Measurements from ENCODE around the gene IFNAR1. TPM values are rescaled to one million over a fixed set of nuclear protein-coding genes. Genes with fewer than 3 reads are reported as not detected.

IFNAR1 gene
- total and polyA plus RNA-seq, 2 donors (not counting 1 experiment from before 2014, with no cell fraction given): 17.5 to 23.1 TPM

- H3K4me1 ChIP-seq (ENCODE audit: control insufficient read depth, extremely low read depth, insufficient read depth, low read length): no peaks in the 10 kb centered on the region
- H3K36me3 ChIP-seq (ENCODE audit: control insufficient read depth, insufficient read depth, low read length): no peaks in the 10 kb centered on the region
- no peaks in the 10 kb centered on the region for H3K27me3 ChIP-seq (ENCODE audit: control insufficient read depth, insufficient read depth, low read length)
- TF ChIP-seq EZH2 (IDR thresholded peaks at IDR 0.05; ENCODE audit: low read length, missing control alignments) (no peak), CTCF (conservative IDR thresholded peaks at IDR 0.05 in 1 of 2, IDR thresholded peaks at IDR 0.05 in 1 of 2; ENCODE audit: low read depth in 1 of 2, low read length in 2 of 2) (no peak)
- H4K20me1 ChIP-seq (ENCODE audit: control insufficient read depth, extremely low read depth, insufficient read depth, low read length): no peaks in the 10 kb centered on the region
- H3K4me3 ChIP-seq (replicated peaks in 1 of 4; ENCODE audit: control extremely low read depth in 1 of 4, insufficient read depth in 1 of 4, low read depth in 3 of 4, low read length in 4 of 4): no peak overlapping the region
- H3K27ac ChIP-seq (ENCODE audit: insufficient read depth, low read length): no peak overlapping the region
- no peak overlapping the region for H3K9ac ChIP-seq (ENCODE audit: insufficient read depth, low read length)
- no peak overlapping the region for H2AFZ ChIP-seq (ENCODE audit: low read length)
- H3K4me2 ChIP-seq (ENCODE audit: extremely low read depth, insufficient read depth, low read length): no peak overlapping the region
- peak in 1 of 2 donors; percentile 17 for DNase-seq (ENCODE audit: low read depth in 2 of 2)
- H3K9me3 ChIP-seq (ENCODE audit: control insufficient read depth, insufficient read depth, low read depth, low read length): no peaks in the 10 kb centered on the region
- no peaks in the 10 kb centered on the region for H3K79me2 ChIP-seq (ENCODE audit: control insufficient read depth, insufficient read depth, low read length)
Observed at GRCh38 chr21:33339918-33340317, 15.1 kb downstream of the IFNAR1 start.

DNA sequence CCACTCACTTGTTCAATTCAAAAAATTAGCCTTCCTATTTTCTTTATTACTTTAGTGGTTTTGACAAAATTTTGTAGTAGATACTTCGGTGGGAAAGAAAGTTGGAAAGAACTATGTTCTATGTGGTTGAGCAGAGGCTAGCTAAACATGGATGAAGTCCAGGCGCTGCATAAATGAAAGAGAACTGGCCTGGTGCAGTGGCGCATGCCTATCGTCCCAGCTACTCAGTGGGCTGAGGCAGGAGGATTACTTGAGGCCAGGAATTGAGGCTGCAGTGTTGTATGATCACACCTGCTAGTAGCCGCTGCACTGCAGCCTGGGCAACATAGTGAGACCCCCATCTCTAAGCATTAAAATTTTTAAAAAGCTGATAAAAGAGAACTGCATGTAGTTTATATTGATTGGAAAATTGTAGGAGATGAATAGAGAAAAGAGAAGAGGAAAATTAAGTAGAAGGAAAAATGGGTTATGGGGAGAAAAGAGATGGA, 21.0 kb downstream of the IFNAR1 start:
- Histone ChIP-seq H4K20me1 (ENCODE audit: control insufficient read depth, extremely low read depth, insufficient read depth, low read length) (no peaks in the 10 kb centered on the region), H3K9ac (ENCODE audit: insufficient read depth, low read length) (no peak overlapping the region), H3K4me2 (ENCODE audit: extremely low read depth, insufficient read depth, low read length) (no peak overlapping the region), H3K4me3 (replicated peaks in 1 of 4; ENCODE audit: control extremely low read depth in 1 of 4, insufficient read depth in 1 of 4, low read depth in 3 of 4, low read length in 4 of 4) (no peak overlapping the region), H3K79me2 (ENCODE audit: control insufficient read depth, insufficient read depth, low read length) (no peaks in the 10 kb centered on the region), H2AFZ (ENCODE audit: low read length) (no peak overlapping the region), H3K27ac (ENCODE audit: insufficient read depth, low read length) (no peak overlapping the region), H3K36me3 (ENCODE audit: control insufficient read depth, insufficient read depth, low read length) (no peaks in the 10 kb centered on the region), H3K9me3 (ENCODE audit: control insufficient read depth, insufficient read depth, low read depth, low read length) (no peaks in the 10 kb centered on the region), H3K4me1 (ENCODE audit: control insufficient read depth, extremely low read depth, insufficient read depth, low read length) (no peaks in the 10 kb centered on the region), H3K27me3 (ENCODE audit: control insufficient read depth, insufficient read depth, low read length) (no peaks in the 10 kb centered on the region)
- no peak for DNase-seq (ENCODE audit: low read depth in 2 of 2)
- TF ChIP-seq CTCF (conservative IDR thresholded peaks at IDR 0.05 in 1 of 2, IDR thresholded peaks at IDR 0.05 in 1 of 2; ENCODE audit: low read depth in 1 of 2, low read length in 2 of 2) (no peak), EZH2 (IDR thresholded peaks at IDR 0.05; ENCODE audit: low read length, missing control alignments) (no peak)

- Histone ChIP-seq H3K36me3 (ENCODE audit: control insufficient read depth, insufficient read depth, low read length) (no peaks in the 10 kb centered on the region), H3K9ac (ENCODE audit: insufficient read depth, low read length) (no peak overlapping the region), H3K9me3 (ENCODE audit: control insufficient read depth, insufficient read depth, low read depth, low read length) (no peaks in the 10 kb centered on the region), H3K4me1 (ENCODE audit: control insufficient read depth, extremely low read depth, insufficient read depth, low read length) (no peaks in the 10 kb centered on the region), H3K79me2 (ENCODE audit: control insufficient read depth, insufficient read depth, low read length) (no peaks in the 10 kb centered on the region), H3K4me3 (replicated peaks in 1 of 4; ENCODE audit: control extremely low read depth in 1 of 4, insufficient read depth in 1 of 4, low read depth in 3 of 4, low read length in 4 of 4) (no peak overlapping the region), H4K20me1 (ENCODE audit: control insufficient read depth, extremely low read depth, insufficient read depth, low read length) (no peaks in the 10 kb centered on the region), H3K4me2 (ENCODE audit: extremely low read depth, insufficient read depth, low read length) (no peak overlapping the region), H3K27me3 (ENCODE audit: control insufficient read depth, insufficient read depth, low read length) (no peaks in the 10 kb centered on the region), H3K27ac (ENCODE audit: insufficient read depth, low read length) (no peak overlapping the region), H2AFZ (ENCODE audit: low read length) (no peak overlapping the region)
- no peak for TF ChIP-seq EZH2 (IDR thresholded peaks at IDR 0.05; ENCODE audit: low read length, missing control alignments)
- no peak for TF ChIP-seq CTCF (conservative IDR thresholded peaks at IDR 0.05 in 1 of 2, IDR thresholded peaks at IDR 0.05 in 1 of 2; ENCODE audit: low read depth in 1 of 2, low read length in 2 of 2)
- peak in 1 of 2 donors; percentile 19 for DNase-seq (ENCODE audit: low read depth in 2 of 2)
Observed at GRCh38 chr21:33348706-33349105, 23.9 kb downstream of the IFNAR1 start.

Measured in fibroblast of lung (primary cell).